ENCODE measurements around the gene ZNF524.

ZNF524 gene

GRCh38 chr19:55603115-55603514 is 3.0 kb downstream of the ZNF524 start:
- no peak for DNase-seq

- DNase-seq, result no peak
Observed at GRCh38 chr19:55603581-55604292, 3.6 kb downstream of the ZNF524 start.

GRCh38 chr19:55605207-55605636 is 5.1 kb downstream of the ZNF524 start:
- peak; percentile 77 for DNase-seq

GRCh38 chr19:55605637-55606470 is 5.8 kb downstream of the ZNF524 start, which contains the start of gene ZNF865:
Gene ZNF865, plus strand, starts transcription at chr19:55605647. Its CDS starts 7,972 bp downstream, at chr19:55613619.
- DNase-seq, result no peak

- DNase-seq, result no peak
Observed at GRCh38 chr19:55606471-55606787, 6.3 kb downstream of the ZNF524 start.

GRCh38 chr19:55606817-55607216 is 6.7 kb downstream of the ZNF524 start:
- DNase-seq, result no peak

GRCh38 chr19:55609326-55609725 is 9.2 kb downstream of the ZNF524 start:
- DNase-seq, result no peak

- DNase-seq, result no peak
Observed at GRCh38 chr19:55611300-55611982, 11.4 kb downstream of the ZNF524 start.

GRCh38 chr19:55611983-55612645 is 12.0 kb downstream of the ZNF524 start:
- DNase-seq, result no peak

- DNase-seq, result no peak
Observed at GRCh38 chr19:55613396-55613795, 13.3 kb downstream of the ZNF524 start.

- DNase-seq, result no peak
Observed at GRCh38 chr19:55613930-55614710, 14.0 kb downstream of the ZNF524 start.

GRCh38 chr19:55614711-55615542 is 14.8 kb downstream of the ZNF524 start:
- no peak for DNase-seq

- DNase-seq, result no peak
Observed at GRCh38 chr19:55615543-55616394, 15.7 kb downstream of the ZNF524 start.

GRCh38 chr19:55616395-55616875 is 16.3 kb downstream of the ZNF524 start:
- no peak for DNase-seq

GRCh38 chr19:55617426-55617825 is 17.3 kb downstream of the ZNF524 start:
- no peak for DNase-seq

- DNase-seq, result no peak
Observed at GRCh38 chr19:55618426-55618825, 18.3 kb downstream of the ZNF524 start.

- DNase-seq, result no peak
Observed at GRCh38 chr19:55619286-55619685, 19.2 kb downstream of the ZNF524 start.

GRCh38 chr19:55620410-55621204 is 20.5 kb downstream of the ZNF524 start:
- no peak for DNase-seq

GRCh38 chr19:55621205-55621672 is 21.2 kb downstream of the ZNF524 start:
- DNase-seq, result no peak
